HepG2 (cell line): ENCODE results near the gene GOLT1A. TPM values are rescaled to one million over a fixed set of nuclear protein-coding genes. Genes with fewer than 3 reads are reported as not detected.

Source experiments
- ATAC-seq: fragments of 200-7000 bp; cut with Tn5 transposase; 3 replicates; pipeline ENCODE4 v1.9.1; 2020; ENCODE audit warnings: mild to moderate bottlenecking, moderate library complexity
- BruUV-seq: library from RNA; stranded (reverse); fragments of 400-500 nt; replicated peaks from 2 replicates; lab custom pipeline; 2021; lab: Mats Ljungman, UMichigan
- CTCF ChIA-PET: fragments of 300-600 bp; formaldehyde crosslinking; extraction: SDS; loops from one replicate; lab custom pipeline; 2021; ENCODE audit warnings: low total read pairs, inconsistent platforms, low intra/inter-chr PET ratio; lab: Yijun Ruan, JAX
- POLR2A ChIA-PET: fragments of 350-600 bp; sonication (Branson Sonifier 250); formaldehyde crosslinking; loops from one replicate; lab custom pipeline; 2020; ENCODE audit warnings: antibody characterized with exemption, inconsistent platforms; lab: Yijun Ruan, JAX
- DNase-seq: peaks from one replicate; pipeline ENCODE4 v3.0.0-alpha.2; 2015; ENCODE audit warnings: low spot score
- FAIRE-seq: peaks from 3 replicates; lab custom pipeline; 2011; peaks lifted over from hg19 to GRCh38; lab: Jason Lieb, UNC
- H2AFZ ChIP-seq: one replicate; pipeline ENCODE4 v1.6.1; 2011; ENCODE audit warnings: low read length, inconsistent platforms
- H3K27ac ChIP-seq: fragments of 300-600 bp; 3 replicates; pipeline ENCODE4 v1.8.0; 2011; ENCODE audit warnings: mixed run types, mild to moderate bottlenecking, mixed read lengths, low read length, inconsistent platforms; ENCODE audit not compliant: insufficient read depth; ENCODE audit errors: extremely low read length
- H3K27me3 ChIP-seq, 2 experiments: fragments of 200-600 bp in 1 of 2; 2 replicates in 1 of 2; 3 replicates in 1 of 2; pipeline versions ENCODE4 v1.6.0 to v1.8.0; 2011; ENCODE audit warnings: low read length in 2 of 2, mild to moderate bottlenecking in 2 of 2, moderate library complexity in 2 of 2, inconsistent platforms in 1 of 2; ENCODE audit not compliant: insufficient read depth in 2 of 2, control insufficient read depth in 1 of 2
- H3K36me3 ChIP-seq, 2 experiments: fragments of 200-600 bp in 1 of 2; replicated peaks in 1 of 2; 2 replicates in 1 of 2; 3 replicates in 1 of 2; pipeline versions ENCODE4 v1.5.1 to v1.8.0; 2011; ENCODE audit warnings: low read length in 2 of 2, inconsistent platforms in 1 of 2; ENCODE audit not compliant: insufficient read depth in 2 of 2, control insufficient read depth in 1 of 2
- H3K4me1 ChIP-seq: 2 replicates; pipeline ENCODE4 v1.5.1; 2012; ENCODE audit warnings: low read length, inconsistent platforms; ENCODE audit not compliant: insufficient read depth
- H3K4me2 ChIP-seq: 2 replicates; pipeline ENCODE4 v1.6.0; 2011; ENCODE audit warnings: low read depth, low read length, inconsistent platforms
- H3K4me3 ChIP-seq, 3 experiments: fragments of 200-600 bp in 1 of 3; sonication (generic), shearing (Covaris generic) in 1 of 3; replicated peaks in 1 of 3; 2 replicates each; pipeline ENCODE4 v1.5.1; 2011 to 2016; ENCODE audit warnings: low read length in 3 of 3, inconsistent platforms in 2 of 3, low read depth in 2 of 3, mild to moderate bottlenecking in 2 of 3, control low read depth in 1 of 3, mixed read lengths in 1 of 3; ENCODE audit not compliant: insufficient read depth in 1 of 3
- H3K79me2 ChIP-seq: one replicate; pipeline ENCODE4 v1.6.1; 2011; ENCODE audit warnings: low read length, inconsistent platforms; ENCODE audit not compliant: insufficient read depth
- H3K9ac ChIP-seq: 2 replicates; pipeline ENCODE4 v1.6.0; 2011; ENCODE audit warnings: mild to moderate bottlenecking, low read depth, low read length, inconsistent platforms; ENCODE audit not compliant: insufficient read depth
- H3K9me3 ChIP-seq: 2 replicates; pipeline ENCODE4 v1.5.1; 2012; ENCODE audit warnings: mild to moderate bottlenecking, low read length
- H4K20me1 ChIP-seq: 2 replicates; pipeline ENCODE4 v1.6.0; 2011; ENCODE audit warnings: inconsistent platforms, mild to moderate bottlenecking, low read length, moderate library complexity; ENCODE audit not compliant: insufficient read depth
- AFF4 ChIP-seq: sonication (generic); formaldehyde crosslinking; IDR thresholded peaks from 2 replicates; pipeline ENCODE4 v1.4.0; 2020; ENCODE audit warnings: missing genetic modification reagents
- ARHGAP35 ChIP-seq: sonication (generic); formaldehyde crosslinking; IDR thresholded peaks from 2 replicates; pipeline ENCODE4 v1.9.0; 2022; ENCODE audit warnings: mild to moderate bottlenecking, inconsistent platforms, moderate library complexity, missing genetic modification reagents, borderline replicate concordance
- HNF1A ChIP-seq, 2 experiments: sonication (generic) in 1 of 2; formaldehyde crosslinking in 1 of 2; IDR thresholded peaks; 2 replicates each; pipeline versions ENCODE4 v1.4.0 to v1.6.1; 2016 to 2020; ENCODE audit warnings: borderline replicate concordance in 1 of 2, low read depth in 1 of 2, mild to moderate bottlenecking in 1 of 2, missing genetic modification reagents in 1 of 2
- KIAA2018 ChIP-seq: sonication (generic); formaldehyde crosslinking; IDR thresholded peaks from 2 replicates; pipeline ENCODE4 v1.5.0; 2020; ENCODE audit warnings: mild to moderate bottlenecking, missing genetic modification reagents, borderline replicate concordance
- RFX5 ChIP-seq: IDR thresholded peaks from 2 replicates; pipeline ENCODE4 v1.6.1; 2011; ENCODE audit warnings: low read depth, low read length, improper control_type of control experiment
- ZNF143 ChIP-seq: sonication (generic); formaldehyde crosslinking; IDR thresholded peaks from 2 replicates; pipeline ENCODE4 v1.4.0; 2020; ENCODE audit warnings: missing genetic modification reagents
- WGBS: methylation state at CpG from one replicate; pipeline ENCODE4 v1.1.6; 2017; ENCODE audit warnings: low lambda C conversion rate; 5-methylcytosine and 5-hydroxymethylcytosine counted together
- in situ Hi-C: cut with HindIII; loops from 2 replicates; pipeline ENCODE4 v1.10.0; 2017; ENCODE audit warnings: low pct_unique_long_range_greater_than_20kb; ENCODE audit not compliant: extremely low pct_ligation_motif_present
- intact Hi-C: fragments of 100-400 bp; cut with micrococcal nuclease; formaldehyde crosslinking; loops from one replicate; pipeline ENCODE4 v1.10.0; 2022; ENCODE audit not compliant: unreplicated experiment
- polyA plus RNA-seq, 8 experiments: library from polyadenylated mRNA; depleted of rRNA in 3 of 8; stranded (reverse) in 7 of 8; unstranded in 1 of 8; fragments of >200 nt; fragmentation: Illumina TruSeq in 4 of 8; extraction: Trizol in 4 of 8; gene quantifications; 2 replicates each; pipeline versions ENCODE4 v1.2.1 to v1.2.3, GENCODE V29; 2011 to 2016; ENCODE audit warnings: low read depth in 4 of 8, missing spikeins in 1 of 8, mixed read lengths in 1 of 8; ENCODE audit not compliant: insufficient read depth in 1 of 8
- total RNA-seq, 5 experiments: library from RNA; depleted of rRNA; stranded (reverse); fragments of >200 nt; fragmentation: Illumina TruSeq; extraction: Trizol; gene quantifications; 2 replicates each; pipeline ENCODE4 v1.2.3, GENCODE V29; 2016; ENCODE audit warnings: low read depth in 1 of 5

The GOLT1A gene
- total and polyA plus RNA-seq, 2 of the 13 experiments (the other 11 are each of a cell fraction or from before 2014, with no cell fraction given) = 25.8 to 28.0 TPM

GRCh38 chr1:204157962-204158361 is 55.8 kb downstream of the GOLT1A start:
- WGBS = 38% methylated on average over 6 of the region's 6 CpGs
- POLR2A ChIA-PET = interaction anchor here (0.7 to 1.1 kb wide), 2 partner anchors 13 to 29 kb away, joined by 3 read pairs; no protein-coding TSS in a partner anchor
- no peak overlapping the region for H3K27ac ChIP-seq
- no peaks in the 10 kb centered on the region for H3K36me3 ChIP-seq
- H3K4me3 ChIP-seq = no peak overlapping the region
- BruUV-seq = no TSS peak
- intact Hi-C loops = loop anchor here (10.0 kb wide), 1 partner anchor 217 kb away; no protein-coding TSS in a partner anchor
- CTCF ChIA-PET = no interaction called here
- H3K79me2 ChIP-seq = no peaks in the 10 kb centered on the region
- ATAC-seq (no peak), DNase-seq (no peak), FAIRE-seq (no peak)
- no peaks in the 10 kb centered on the region for H3K9me3 ChIP-seq
- peaks cover 7 to 29% of the 10 kb centered on the region in 2 experiments; a peak in 3 of 5 replicates for H3K27me3 ChIP-seq
- in situ Hi-C loops = loop anchor here (5.0 kb wide), 1 partner anchor 54 kb away; the partner anchor contains the start of gene GOLT1A
- peaks cover 38% of the 10 kb centered on the region for H3K4me1 ChIP-seq
- no peaks in the 10 kb centered on the region for H4K20me1 ChIP-seq
- no peak overlapping the region for H3K9ac ChIP-seq
- H3K4me2 ChIP-seq = no peak overlapping the region
- H2AFZ ChIP-seq = no peak overlapping the region
- TF ChIP-seq ARHGAP35 (CRISPR knock-in tag) = no peak
- no peak for TF ChIP-seq HNF1A (IDR thresholded peaks at IDR 0.05; ENCODE audit: low read depth)
- no peak for TF ChIP-seq HNF1A (CRISPR knock-in tag; IDR thresholded peaks at IDR 0.05; ENCODE audit: borderline replicate concordance)
- TF ChIP-seq RFX5 = no peak
- TF ChIP-seq ZNF143 (CRISPR knock-in tag) = no peak
- no peak for TF ChIP-seq AFF4 (CRISPR knock-in tag)
- no peak for TF ChIP-seq KIAA2018 (CRISPR knock-in tag)
